ENCODE data around the gene CAPN10.
"Not testable (repeated sequence)": the region's sequence is repeated elsewhere in the genome, so short reads cannot be mapped to it uniquely, and the experiment has no call there.

Gene CAPN10

GRCh38 chr2:240559286-240559685 lies 27.2 kb upstream of the CAPN10 start:
- Mint-ChIP-seq H3K27ac (no peak overlapping the region), H3K4me3 (peak overlapping the region; percentile 79), H3K4me1 (ENCODE audit: low read depth) (peaks cover 51% of the 10 kb centered on the region), H3K36me3 (ENCODE audit: low read depth) (peaks cover 20% of the 10 kb centered on the region), H3K9me3 (no peaks in the 10 kb centered on the region), H3K27me3 (ENCODE audit: low read depth) (no peaks in the 10 kb centered on the region)

- Mint-ChIP-seq H3K9me3 (no peaks in the 10 kb centered on the region), H3K36me3 (ENCODE audit: low read depth) (peaks cover 27% of the 10 kb centered on the region), H3K27me3 (ENCODE audit: low read depth) (no peaks in the 10 kb centered on the region), H3K27ac (peak within 1 kb of the TSS; percentile 98), H3K4me1 (ENCODE audit: low read depth) (peaks cover 59% of the 10 kb centered on the region), H3K4me3 (peak within 1 kb of the TSS; percentile 86)
Measured at GRCh38 chr2:240560084-240560479, 26.5 kb upstream of the CAPN10 start, which contains the start of gene DUSP28. Gene DUSP28, plus strand, starts transcription at chr2:240560357. Its CDS starts 328 bp downstream, at chr2:240560685.

GRCh38 chr2:240560480-240561324 lies 25.8 kb upstream of the CAPN10 start:
- no peaks in the 10 kb centered on the region for H3K27me3 Mint-ChIP-seq (ENCODE audit: low read depth)
- H3K4me3 Mint-ChIP-seq, result peak overlapping the region; percentile 86
- H3K4me1 Mint-ChIP-seq (ENCODE audit: low read depth), result peaks cover 65% of the 10 kb centered on the region
- peaks cover 32% of the 10 kb centered on the region for H3K36me3 Mint-ChIP-seq (ENCODE audit: low read depth)
- H3K27ac Mint-ChIP-seq, result peak overlapping the region; percentile 98
- no peaks in the 10 kb centered on the region for H3K9me3 Mint-ChIP-seq

- no peaks in the 10 kb centered on the region for H3K27me3 Mint-ChIP-seq (ENCODE audit: low read depth)
- H3K4me1 Mint-ChIP-seq (ENCODE audit: low read depth), result peaks cover 62% of the 10 kb centered on the region
- peak overlapping the region; percentile 86 for H3K4me3 Mint-ChIP-seq
- peak overlapping the region; percentile 98 for H3K27ac Mint-ChIP-seq
- H3K9me3 Mint-ChIP-seq, result no peaks in the 10 kb centered on the region
- peaks cover 33% of the 10 kb centered on the region for H3K36me3 Mint-ChIP-seq (ENCODE audit: low read depth)
Measured at GRCh38 chr2:240561325-240561971, 25.1 kb upstream of the CAPN10 start.

- H3K4me3 Mint-ChIP-seq; H3K9me3 Mint-ChIP-seq; H3K27me3 Mint-ChIP-seq (ENCODE audit: low read depth); H3K27ac Mint-ChIP-seq: not testable (repeated sequence)
- peaks cover 35% of the 10 kb centered on the region for H3K36me3 Mint-ChIP-seq (ENCODE audit: low read depth)
- H3K4me1 Mint-ChIP-seq (ENCODE audit: low read depth), result peaks cover 65% of the 10 kb centered on the region
Measured at GRCh38 chr2:240563231-240563630, 23.3 kb upstream of the CAPN10 start.

- H3K27ac Mint-ChIP-seq, result peak overlapping the region; percentile 99
- H3K4me1 Mint-ChIP-seq (ENCODE audit: low read depth), result peaks cover 58% of the 10 kb centered on the region
- no peaks in the 10 kb centered on the region for H3K9me3 Mint-ChIP-seq
- peaks cover 32% of the 10 kb centered on the region for H3K36me3 Mint-ChIP-seq (ENCODE audit: low read depth)
- H3K27me3 Mint-ChIP-seq (ENCODE audit: low read depth), result no peaks in the 10 kb centered on the region
- H3K4me3 Mint-ChIP-seq, result peak overlapping the region; percentile 94
Measured at GRCh38 chr2:240563951-240564560, 22.5 kb upstream of the CAPN10 start.

- H3K4me1 Mint-ChIP-seq (ENCODE audit: low read depth), result peaks cover 56% of the 10 kb centered on the region
- H3K27me3 Mint-ChIP-seq (ENCODE audit: low read depth), result no peaks in the 10 kb centered on the region
- H3K27ac Mint-ChIP-seq, result peak overlapping the region; percentile 99
- peak overlapping the region; percentile 94 for H3K4me3 Mint-ChIP-seq
- peaks cover 34% of the 10 kb centered on the region for H3K36me3 Mint-ChIP-seq (ENCODE audit: low read depth)
- no peaks in the 10 kb centered on the region for H3K9me3 Mint-ChIP-seq
Measured at GRCh38 chr2:240564561-240565332, 21.8 kb upstream of the CAPN10 start.

- H3K36me3 Mint-ChIP-seq (ENCODE audit: low read depth), result peaks cover 34% of the 10 kb centered on the region
- peak overlapping the region; percentile 94 for H3K4me3 Mint-ChIP-seq
- peak overlapping the region; percentile 99 for H3K27ac Mint-ChIP-seq
- peaks cover 57% of the 10 kb centered on the region for H3K4me1 Mint-ChIP-seq (ENCODE audit: low read depth)
- no peaks in the 10 kb centered on the region for H3K9me3 Mint-ChIP-seq
- no peaks in the 10 kb centered on the region for H3K27me3 Mint-ChIP-seq (ENCODE audit: low read depth)
Measured at GRCh38 chr2:240565333-240566202, 21.0 kb upstream of the CAPN10 start.

GRCh38 chr2:240566203-240567136 lies 20.1 kb upstream of the CAPN10 start:
- H3K4me1 Mint-ChIP-seq (ENCODE audit: low read depth), result peaks cover 61% of the 10 kb centered on the region
- no peaks in the 10 kb centered on the region for H3K9me3 Mint-ChIP-seq
- peak overlapping the region; percentile 99 for H3K27ac Mint-ChIP-seq
- peaks cover 35% of the 10 kb centered on the region for H3K36me3 Mint-ChIP-seq (ENCODE audit: low read depth)
- H3K27me3 Mint-ChIP-seq (ENCODE audit: low read depth), result no peaks in the 10 kb centered on the region
- peak overlapping the region; percentile 94 for H3K4me3 Mint-ChIP-seq

GRCh38 chr2:240567137-240567871 lies 19.2 kb upstream of the CAPN10 start:
- H3K27me3 Mint-ChIP-seq (ENCODE audit: low read depth), result no peaks in the 10 kb centered on the region
- peaks cover 30% of the 10 kb centered on the region for H3K36me3 Mint-ChIP-seq (ENCODE audit: low read depth)
- H3K27ac Mint-ChIP-seq, result peak overlapping the region; percentile 96
- peaks cover 56% of the 10 kb centered on the region for H3K4me1 Mint-ChIP-seq (ENCODE audit: low read depth)
- peak overlapping the region; percentile 93 for H3K4me3 Mint-ChIP-seq
- no peaks in the 10 kb centered on the region for H3K9me3 Mint-ChIP-seq

GRCh38 chr2:240567872-240568677 lies 18.5 kb upstream of the CAPN10 start, which contains the start of gene RNPEPL1:
Gene RNPEPL1, plus strand, starts transcription at chr2:240568484. Its CDS starts 103 bp downstream, at chr2:240568587.
- no peaks in the 10 kb centered on the region for H3K27me3 Mint-ChIP-seq (ENCODE audit: low read depth)
- peaks cover 26% of the 10 kb centered on the region for H3K36me3 Mint-ChIP-seq (ENCODE audit: low read depth)
- peak within 1 kb of the TSS; percentile 96 for H3K27ac Mint-ChIP-seq
- peak within 1 kb of the TSS; percentile 93 for H3K4me3 Mint-ChIP-seq
- peaks cover 54% of the 10 kb centered on the region for H3K4me1 Mint-ChIP-seq (ENCODE audit: low read depth)
- no peaks in the 10 kb centered on the region for H3K9me3 Mint-ChIP-seq

All from T-helper 1 cell treated with Interleukin-12 subunit alpha and Interleukin-12 subunit beta and Interleukin-4 antibody, amounts not matched to agents 30 μg/mL and 1 μg/mL, for 36 hours (primary cell).